Lower leg skin (tissue), 4 donors: Measurements from ENCODE around the gene OGDH. TPM values are rescaled to one million over a fixed set of nuclear protein-coding genes. Genes with fewer than 3 reads are reported as not detected.
A peak's percentile ranks its signal among the peaks of the same experiment; 100 is the strongest.
"Not testable (repeated sequence)": the region's sequence is repeated elsewhere in the genome, so short reads cannot be mapped to it uniquely, and the experiment has no call there.

Experiments
- DNase-seq, 2 donors: peaks; one replicate each; pipeline ENCODE4 v3.0.0-alpha.2; 2019; ENCODE audit warnings: low spot score in 2 of 2
- H3K4me3 ChIP-seq: fragments of 200-600 bp; sonication (generic); 2 replicates; pipeline ENCODE4 v1.5.1; 2017; ENCODE audit warnings: mild to moderate bottlenecking, low read depth; ENCODE audit not compliant: poor library complexity, severe bottlenecking
- POLR2A ChIP-seq, 2 donors: fragments of 450-650 bp; IDR thresholded peaks; one replicate each; pipeline ENCODE4 v1.6.1; 2016 to 2017; ENCODE audit warnings: antibody characterized with exemption in 2 of 2, mild to moderate bottlenecking in 1 of 2, moderate library complexity in 1 of 2
- WGBS, 2 donors: methylation state at CpG; one replicate each; pipeline ENCODE4 v1.1.5; 2018; 5-methylcytosine and 5-hydroxymethylcytosine counted together
- intact Hi-C: fragments of 100-400 bp; cut with DNase I; formaldehyde crosslinking; loops from one replicate; pipeline ENCODE4 v1.15.0; 2023; ENCODE audit warnings: low total_unique reads
- total RNA-seq, 4 donors: library from RNA; depleted of rRNA; stranded (reverse); fragments of >200 nt; gene quantifications; one replicate each; pipeline ENCODE4 v1.1.0, GENCODE V29; 2016
- TF ChIP-seq, protein P1 (sequence below), 3 donors: fragments of 450-650 bp; IDR thresholded peaks; one replicate each; pipeline ENCODE4 v1.5.1; 2016; ENCODE audit warnings: antibody characterized with exemption in 3 of 3, mild to moderate bottlenecking in 3 of 3, moderate library complexity in 2 of 3

Gene OGDH
- 100 to 1,000 TPM; 106 to 152 (median 126) TPM for total RNA-seq

DNA sequence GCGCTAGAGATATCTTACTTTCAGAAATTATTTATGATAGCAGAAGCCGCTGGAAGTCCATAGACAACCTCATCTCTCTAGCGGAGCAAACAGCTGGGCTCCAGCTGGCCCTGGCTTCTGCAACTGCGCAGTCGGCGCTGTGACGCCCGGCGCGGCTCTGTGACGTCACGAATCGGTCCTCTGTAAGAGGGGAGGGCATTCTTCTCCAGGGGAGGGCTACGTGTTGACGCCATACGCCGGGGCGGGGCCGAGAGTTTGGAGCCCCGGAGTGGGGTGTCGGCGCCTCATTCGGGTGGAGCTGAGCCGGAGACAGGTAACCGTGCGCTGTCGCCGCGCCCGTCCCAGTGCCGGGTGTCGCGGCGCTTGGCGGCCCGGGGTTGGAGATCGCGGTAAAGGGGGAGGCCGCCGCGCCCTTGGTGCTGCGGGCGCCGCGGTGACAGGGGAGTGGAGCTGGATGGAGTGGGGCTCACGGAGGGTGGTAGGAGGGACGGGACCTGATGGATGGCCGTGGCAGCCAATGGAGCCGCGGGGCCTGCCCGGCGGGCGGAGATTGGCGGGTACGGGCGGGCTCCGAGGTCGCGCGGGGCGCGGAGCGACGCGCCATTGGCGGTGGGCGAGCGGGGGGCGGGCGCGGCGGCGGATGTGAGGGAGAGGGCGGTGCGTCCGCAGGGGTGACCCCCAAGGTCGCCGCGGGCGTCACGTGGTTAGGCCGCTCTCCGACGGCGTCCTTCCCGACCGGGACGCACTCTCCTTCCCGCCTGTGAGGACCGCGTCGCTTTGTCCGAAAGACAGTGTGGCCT, at the start of gene OGDH:
Gene OGDH, plus strand, starts transcription at position 287 of the 800 bp plus-strand sequence. CDS start 17,717 bp downstream, outside the sequence.
- H3K4me3 ChIP-seq, result peak within 1 kb of the TSS; percentile 64
- TF ChIP-seq, protein P1, sequence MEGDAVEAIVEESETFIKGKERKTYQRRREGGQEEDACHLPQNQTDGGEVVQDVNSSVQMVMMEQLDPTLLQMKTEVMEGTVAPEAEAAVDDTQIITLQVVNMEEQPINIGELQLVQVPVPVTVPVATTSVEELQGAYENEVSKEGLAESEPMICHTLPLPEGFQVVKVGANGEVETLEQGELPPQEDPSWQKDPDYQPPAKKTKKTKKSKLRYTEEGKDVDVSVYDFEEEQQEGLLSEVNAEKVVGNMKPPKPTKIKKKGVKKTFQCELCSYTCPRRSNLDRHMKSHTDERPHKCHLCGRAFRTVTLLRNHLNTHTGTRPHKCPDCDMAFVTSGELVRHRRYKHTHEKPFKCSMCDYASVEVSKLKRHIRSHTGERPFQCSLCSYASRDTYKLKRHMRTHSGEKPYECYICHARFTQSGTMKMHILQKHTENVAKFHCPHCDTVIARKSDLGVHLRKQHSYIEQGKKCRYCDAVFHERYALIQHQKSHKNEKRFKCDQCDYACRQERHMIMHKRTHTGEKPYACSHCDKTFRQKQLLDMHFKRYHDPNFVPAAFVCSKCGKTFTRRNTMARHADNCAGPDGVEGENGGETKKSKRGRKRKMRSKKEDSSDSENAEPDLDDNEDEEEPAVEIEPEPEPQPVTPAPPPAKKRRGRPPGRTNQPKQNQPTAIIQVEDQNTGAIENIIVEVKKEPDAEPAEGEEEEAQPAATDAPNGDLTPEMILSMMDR (IDR thresholded peaks at IDR 0.05), result no peak
- TF ChIP-seq POLR2A (IDR thresholded peaks at IDR 0.05), result peak in 1 of 2 donors; percentile 84
- peak; percentile 98 to 100 for DNase-seq
- WGBS, 2 donors, result 0 to 1% methylated on average over 57 to 67 of the region's 93 CpGs
- intact Hi-C loops, result no loop called here

DNA sequence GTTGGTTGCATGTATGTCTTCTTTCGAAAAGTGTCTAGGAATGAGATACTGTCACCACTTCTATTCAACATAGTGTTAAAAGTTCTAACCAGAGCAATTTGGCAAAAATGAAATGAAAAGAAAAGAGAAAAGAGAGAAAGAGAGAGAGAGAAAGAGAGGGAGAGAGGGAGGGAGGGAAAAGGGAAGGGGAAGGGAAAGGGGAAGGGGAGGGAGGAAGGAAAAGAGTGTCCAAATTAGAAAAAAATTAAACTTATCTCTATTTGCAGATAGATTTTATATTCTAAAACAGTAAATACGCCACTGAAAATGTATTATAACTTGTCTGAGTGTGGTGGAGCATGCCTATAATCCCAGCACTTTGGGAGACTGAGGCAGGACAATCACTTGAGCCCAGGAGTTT, 48.9 kb upstream of the OGDH start:
- no peak for DNase-seq
- TF ChIP-seq POLR2A (IDR thresholded peaks at IDR 0.05), result no peak
- TF ChIP-seq, protein P1 (IDR thresholded peaks at IDR 0.05), result no peak

DNA sequence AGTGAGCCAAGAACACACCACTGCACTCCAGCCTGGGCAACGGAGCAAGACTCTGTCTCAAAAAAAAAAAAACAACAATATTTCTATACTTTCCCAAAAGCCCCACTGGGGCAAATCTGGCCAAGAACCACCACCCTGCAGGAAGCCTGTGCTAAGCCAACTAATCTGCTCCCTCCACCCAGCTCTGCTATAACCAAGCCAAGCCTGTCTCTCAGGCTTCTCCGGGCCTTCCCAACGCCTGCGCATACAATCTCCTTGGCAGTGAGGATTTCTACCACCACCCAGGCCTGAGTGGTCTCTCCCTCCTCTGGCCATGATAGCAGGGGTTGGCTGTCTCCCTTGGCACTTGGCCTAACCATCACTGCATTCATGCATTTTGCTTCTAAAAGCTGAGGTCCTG, 46.9 kb upstream of the OGDH start:
- no peak for DNase-seq
- no peak overlapping the region for H3K4me3 ChIP-seq
- WGBS, 2 donors, result 55 to 76% methylated on average over 4 of the region's 4 CpGs
- intact Hi-C loops, result no loop called here
- no peak for TF ChIP-seq POLR2A (IDR thresholded peaks at IDR 0.05)
- TF ChIP-seq, protein P1 (IDR thresholded peaks at IDR 0.05), result no peak

More for the DNA sequence above, 48.9 kb upstream of the OGDH start:
- WGBS, 2 donors, result 85 to 86% methylated on average over 2 of the region's 2 CpGs
- H3K4me3 ChIP-seq, result no peak overlapping the region
- intact Hi-C loops, result no loop called here

DNA sequence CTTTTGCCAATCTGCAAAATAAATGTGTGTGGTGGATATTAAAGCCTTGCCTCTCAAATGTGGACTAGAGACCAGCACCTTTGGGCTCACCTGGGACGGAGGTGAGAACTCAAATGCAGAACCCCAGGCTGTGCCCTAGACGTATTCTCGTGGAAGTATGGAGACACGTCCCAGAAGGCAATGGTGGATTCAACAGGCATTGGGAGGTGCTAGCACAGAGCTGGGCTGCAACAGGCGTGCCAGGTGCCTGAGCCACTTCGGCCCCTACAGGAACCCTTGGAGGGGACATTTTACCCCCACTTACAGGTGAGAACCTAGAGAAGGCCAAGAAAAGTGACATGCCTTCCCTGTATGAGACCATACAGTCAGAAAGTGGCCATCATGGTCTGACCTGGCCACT, 44.9 kb upstream of the OGDH start:
- intact Hi-C loops, result loop anchor here (5.0 to 10.0 kb wide), 2 partner anchors 67 to 319 kb away; partner anchors contain the start of gene NUDCD3
- H3K4me3 ChIP-seq, result no peak overlapping the region
- no peak for DNase-seq
- 90 to 93% methylated on average over 6 of the region's 6 CpGs for WGBS, 2 donors
- TF ChIP-seq, protein P1 (IDR thresholded peaks at IDR 0.05), result no peak
- TF ChIP-seq POLR2A (IDR thresholded peaks at IDR 0.05), result no peak

DNA sequence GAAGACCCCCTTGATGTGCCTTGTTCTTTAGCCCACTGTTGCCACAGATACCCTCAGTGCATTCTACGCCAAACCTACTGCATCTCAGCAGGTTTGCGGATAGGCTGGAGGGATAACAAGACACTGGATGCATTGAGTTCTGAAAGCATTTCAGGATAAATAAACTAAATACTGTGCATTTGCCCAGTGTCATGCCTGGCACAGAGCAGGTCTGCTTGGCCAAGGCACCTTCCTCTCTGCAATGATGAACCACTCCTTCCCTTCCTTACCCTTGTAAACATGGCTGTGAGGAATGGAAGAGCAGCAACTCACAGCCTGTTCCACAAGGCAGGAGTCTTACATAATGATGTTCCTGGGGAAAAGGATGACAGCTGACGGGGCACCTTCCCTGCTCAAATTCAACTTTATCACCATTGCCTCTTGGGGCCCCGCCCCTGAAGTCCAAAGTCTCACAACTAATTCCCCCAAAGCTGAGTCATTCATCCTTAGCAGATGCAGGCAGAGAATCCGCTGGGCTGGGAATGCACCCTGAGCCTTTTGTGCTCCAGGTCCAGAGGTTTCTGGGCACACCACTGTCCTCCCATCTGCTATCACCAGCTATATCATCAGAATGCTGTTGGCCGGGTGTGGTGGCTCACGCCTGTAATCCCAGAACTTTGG, 44.3 kb upstream of the OGDH start:
- WGBS, 2 donors, result 85 to 86% methylated on average over 6 to 7 of the region's 7 CpGs
- no peak for DNase-seq
- intact Hi-C loops, result loop anchor here (5.0 to 10.0 kb wide), 2 partner anchors 67 to 320 kb away; partner anchors contain the start of gene NUDCD3
- TF ChIP-seq, protein P1 (IDR thresholded peaks at IDR 0.05), result no peak
- no peak for TF ChIP-seq POLR2A (IDR thresholded peaks at IDR 0.05)
- H3K4me3 ChIP-seq, result no peak overlapping the region

DNA sequence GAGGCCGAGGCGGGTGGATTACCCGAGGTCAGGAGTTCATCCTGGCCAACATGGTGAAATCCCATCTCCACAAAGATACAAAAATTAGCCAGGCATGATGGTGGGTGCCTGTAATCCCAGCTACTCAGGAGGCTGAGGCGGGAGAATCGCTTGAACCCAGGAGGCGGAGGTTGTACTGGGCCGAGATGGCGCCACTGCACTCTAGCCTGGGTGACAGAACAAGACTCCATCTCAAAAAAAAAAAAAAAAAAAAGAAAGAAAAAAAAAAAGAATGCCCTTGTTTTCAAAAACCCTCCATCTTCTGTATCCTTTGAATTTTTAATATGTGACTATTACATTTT, 43.8 kb upstream of the OGDH start:
- intact Hi-C loops, result loop anchor here (5.0 to 10.0 kb wide), 2 partner anchors 68 to 320 kb away; partner anchors contain the start of gene NUDCD3

More for the DNA sequence above, 43.8 kb upstream of the OGDH start:
- 86 to 91% methylated on average over 8 of the region's 8 CpGs for WGBS, 2 donors
- H3K4me3 ChIP-seq, DNase-seq: not testable (repeated sequence)
